ENCODE measurements around the gene IL1B. TPM values are rescaled to one million over a fixed set of nuclear protein-coding genes. Genes with fewer than 3 reads are reported as not detected.

IL1B gene
- total RNA-seq, 1 experiment from 2014 or later = not detected

- ChIA-PET CTCF (no interaction called here), POLR2A (no interaction called here)
- H3K27ac ChIP-seq (ENCODE audit: low read length) = no peak overlapping the region
- no peak for DNase-seq (ENCODE audit: low read depth, low spot score)
- no peak for TF ChIP-seq SIN3A (IDR thresholded peaks at IDR 0.05; ENCODE audit: borderline replicate concordance, insufficient read depth, low read depth, low read length)
- TF ChIP-seq REST (IDR thresholded peaks at IDR 0.05; ENCODE audit: insufficient read depth in 1 of 2, low read depth in 2 of 2, low read length in 1 of 2) = no peak
- no peak for TF ChIP-seq TCF7L2 (IDR thresholded peaks at IDR 0.05; ENCODE audit: low read depth, low read length)
- no peak for TF ChIP-seq POLR2AphosphoS5 (IDR thresholded peaks at IDR 0.05; ENCODE audit: low read depth, low read length)
- TF ChIP-seq CTCF (IDR thresholded peaks at IDR 0.05) = no peak
- no TSS peak for BruUV-seq (replicated peaks)
- no peaks in the 10 kb centered on the region for H3K4me1 ChIP-seq (ENCODE audit: control insufficient read depth, insufficient read depth, low read length)
- 0 out of 2 replicates have a peak, but pooled peaks cover 5% of the 10 kb centered on the region for H3K9me3 ChIP-seq (ENCODE audit: control insufficient read depth, insufficient read depth, low read depth, low read length)
- H3K36me3 ChIP-seq (ENCODE audit: control insufficient read depth, insufficient read depth, low read length) = no peaks in the 10 kb centered on the region
- in situ Hi-C loops (cut with HindIII; ENCODE audit: low pct_unique_long_range_greater_than_20kb, low sequenced_read_pairs) (no loop called here), intact Hi-C loops (cut with micrococcal nuclease; ENCODE audit: unreplicated experiment) (no loop called here)
- peaks cover 13% of the 10 kb centered on the region for H3K27me3 ChIP-seq (ENCODE audit: control insufficient read depth, insufficient read depth, low read length)
- no peak; the same call in 1 of the 2 replicates for ATAC-seq
- no peak overlapping the region for H3K4me3 ChIP-seq (ENCODE audit: low read depth in 2 of 2, low read length in 2 of 2)
Observed at GRCh38 chr2:112869258-112869842, 32.8 kb upstream of the IL1B start.

- no peak for ATAC-seq
- ChIA-PET POLR2A (no interaction called here), CTCF (no interaction called here)
- H3K4me3 ChIP-seq (ENCODE audit: low read depth in 2 of 2, low read length in 2 of 2) = no peak overlapping the region
- TF ChIP-seq TCF7L2 (IDR thresholded peaks at IDR 0.05; ENCODE audit: low read depth, low read length) (no peak), CTCF (IDR thresholded peaks at IDR 0.05) (no peak), REST (IDR thresholded peaks at IDR 0.05; ENCODE audit: insufficient read depth in 1 of 2, low read depth in 2 of 2, low read length in 1 of 2) (no peak), SIN3A (IDR thresholded peaks at IDR 0.05; ENCODE audit: borderline replicate concordance, insufficient read depth, low read depth, low read length) (no peak), POLR2AphosphoS5 (IDR thresholded peaks at IDR 0.05; ENCODE audit: low read depth, low read length) (no peak)
- peaks cover 13% of the 10 kb centered on the region for H3K27me3 ChIP-seq (ENCODE audit: control insufficient read depth, insufficient read depth, low read length)
- no peak for DNase-seq (ENCODE audit: low read depth, low spot score)
- no peaks in the 10 kb centered on the region for H3K36me3 ChIP-seq (ENCODE audit: control insufficient read depth, insufficient read depth, low read length)
- intact Hi-C loops (cut with micrococcal nuclease; ENCODE audit: unreplicated experiment) = no loop called here
- in situ Hi-C loops (cut with HindIII; ENCODE audit: low pct_unique_long_range_greater_than_20kb, low sequenced_read_pairs) = no loop called here
- no TSS peak for BruUV-seq (replicated peaks)
- H3K9me3 ChIP-seq (ENCODE audit: control insufficient read depth, insufficient read depth, low read depth, low read length) = 0 out of 2 replicates have a peak, but pooled peaks cover 5% of the 10 kb centered on the region
- no peak overlapping the region for H3K27ac ChIP-seq (ENCODE audit: low read length)
- H3K4me1 ChIP-seq (ENCODE audit: control insufficient read depth, insufficient read depth, low read length) = no peaks in the 10 kb centered on the region
Observed at GRCh38 chr2:112867701-112868631, 31.4 kb upstream of the IL1B start.
